Effector CD8-positive, alpha-beta T cell (primary cell): ENCODE data around the gene DIPK1B.

Source experiments
- DNase-seq: peaks from one replicate; lab custom pipeline; 2025; lab: John Stamatoyannopoulos, UW

Gene DIPK1B

DNA sequence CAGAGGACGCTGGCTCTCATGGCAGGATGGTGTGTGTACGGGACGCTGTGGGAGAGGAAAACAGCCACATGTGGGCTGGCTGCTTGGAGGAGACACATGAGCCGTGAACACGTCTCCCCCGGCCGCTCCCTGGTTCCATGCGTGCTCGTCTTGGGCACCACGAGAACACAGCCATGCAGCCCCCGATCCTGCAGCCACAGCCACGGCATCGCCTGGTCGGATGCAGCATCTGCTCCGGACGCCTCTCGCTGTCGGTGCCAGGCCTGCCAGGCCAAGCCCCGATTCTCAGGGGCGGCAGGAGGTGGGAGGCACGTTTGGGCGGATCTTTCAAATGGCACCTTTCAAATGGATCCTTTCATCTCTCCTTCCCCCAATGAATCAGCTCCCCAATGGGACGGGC lies 27.1 kb downstream of the DIPK1B start:
- DNase-seq = no peak

DNA sequence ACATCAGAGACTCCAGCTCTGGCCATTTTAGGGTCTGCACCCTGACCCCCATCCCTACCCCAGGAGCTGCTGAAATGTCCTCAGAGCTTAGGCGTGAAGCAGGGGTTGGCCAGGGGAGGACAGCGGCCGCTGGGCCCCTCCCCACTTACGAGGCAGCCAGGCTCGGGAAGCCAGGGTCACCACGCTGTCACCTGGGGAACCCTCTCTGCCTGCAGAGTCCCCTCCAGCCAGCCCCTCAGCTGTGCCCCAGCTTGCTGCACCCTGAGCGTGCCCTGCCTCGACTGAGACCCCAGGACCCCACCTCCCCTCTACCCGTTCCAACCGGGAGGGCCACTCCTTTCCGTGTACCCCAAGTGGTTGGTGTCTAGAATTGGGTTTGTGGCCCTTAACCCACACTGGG lies 27.7 kb downstream of the DIPK1B start:
- no peak for DNase-seq

- DNase-seq = no peak
Measured at GRCh38 chr9:136740491-136740890, 28.1 kb downstream of the DIPK1B start.

- no peak for DNase-seq
Measured at GRCh38 chr9:136740971-136741882, 28.9 kb downstream of the DIPK1B start.

GRCh38 chr9:136741883-136742571 lies 29.7 kb downstream of the DIPK1B start:
- no peak for DNase-seq

- DNase-seq = no peak
Measured at GRCh38 chr9:136742591-136743391, 30.4 kb downstream of the DIPK1B start, which contains the start of gene LCN10. TSS of gene LCN10 (minus strand) at chr9:136742940. CDS start at chr9:136742903, 37 bp downstream.

DNA sequence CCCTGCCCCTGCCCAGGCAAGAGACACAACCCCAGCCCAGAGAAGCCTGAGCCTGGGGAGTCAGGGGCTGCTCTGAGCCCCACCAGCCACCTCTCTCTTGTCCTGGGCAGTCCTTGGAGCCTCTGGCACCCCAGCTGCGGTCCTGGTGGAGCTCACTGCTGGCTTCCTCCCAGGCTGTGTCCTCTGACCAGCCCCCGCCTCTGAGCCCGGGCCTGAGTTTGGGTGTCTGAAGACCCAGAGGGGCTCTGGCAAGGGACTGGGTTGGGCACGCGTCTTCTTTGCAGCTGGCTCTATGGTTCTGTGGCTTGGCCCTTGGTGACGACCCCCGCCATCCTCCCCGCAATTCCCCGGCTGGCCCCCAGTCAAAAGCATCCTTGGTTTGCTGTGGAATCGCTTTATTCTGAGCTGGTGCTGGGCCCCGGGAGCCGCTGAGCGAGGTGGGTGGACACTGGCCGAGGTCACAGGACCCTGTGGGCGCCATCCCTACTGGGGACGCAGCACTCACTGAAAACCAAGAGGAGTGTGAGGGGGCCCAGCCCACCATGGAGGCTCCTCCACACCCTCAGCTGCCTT lies 31.4 kb downstream of the DIPK1B start:
- DNase-seq = no peak

GRCh38 chr9:136744773-136745172 lies 32.4 kb downstream of the DIPK1B start:
- DNase-seq = no peak

DNA sequence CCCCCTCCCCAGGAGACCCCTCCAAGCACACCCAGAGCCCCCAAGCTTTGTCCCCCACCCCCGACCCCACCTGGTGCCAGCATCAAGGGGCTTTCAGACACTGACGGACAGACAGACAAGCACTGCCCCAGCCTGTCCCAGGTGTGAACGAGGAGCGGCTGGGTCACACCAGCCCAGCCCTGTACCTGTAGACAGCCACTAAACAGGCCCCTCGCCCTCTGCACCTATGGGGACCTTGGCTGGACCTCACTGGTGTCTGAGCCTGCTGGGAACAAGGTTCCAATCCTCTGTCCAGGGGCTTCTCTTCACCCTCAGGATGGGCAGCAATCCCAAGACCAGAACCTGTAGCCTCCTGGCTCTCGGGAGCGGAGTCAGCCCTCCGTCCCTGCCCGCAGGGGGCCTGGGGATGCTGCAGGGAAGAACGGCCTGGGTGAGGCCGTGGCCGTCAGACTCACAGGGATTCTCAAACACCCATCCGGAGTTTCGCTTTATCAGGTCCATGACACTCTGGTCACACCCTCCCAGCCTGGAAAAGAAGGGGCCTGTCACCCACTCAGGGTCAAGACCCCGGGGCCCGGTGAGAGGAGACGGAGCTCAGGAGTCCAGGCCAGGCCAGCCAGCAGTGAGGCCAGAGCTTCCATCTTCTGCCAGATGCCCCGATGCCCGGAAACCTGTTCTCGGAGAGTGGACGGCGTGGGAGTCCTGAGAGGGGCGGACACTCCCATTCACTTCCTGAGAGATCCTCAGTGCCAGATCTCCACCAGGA lies 33.2 kb downstream of the DIPK1B start:
- no peak for DNase-seq

GRCh38 chr9:136746155-136746490 lies 33.8 kb downstream of the DIPK1B start:
- no peak for DNase-seq

DNA sequence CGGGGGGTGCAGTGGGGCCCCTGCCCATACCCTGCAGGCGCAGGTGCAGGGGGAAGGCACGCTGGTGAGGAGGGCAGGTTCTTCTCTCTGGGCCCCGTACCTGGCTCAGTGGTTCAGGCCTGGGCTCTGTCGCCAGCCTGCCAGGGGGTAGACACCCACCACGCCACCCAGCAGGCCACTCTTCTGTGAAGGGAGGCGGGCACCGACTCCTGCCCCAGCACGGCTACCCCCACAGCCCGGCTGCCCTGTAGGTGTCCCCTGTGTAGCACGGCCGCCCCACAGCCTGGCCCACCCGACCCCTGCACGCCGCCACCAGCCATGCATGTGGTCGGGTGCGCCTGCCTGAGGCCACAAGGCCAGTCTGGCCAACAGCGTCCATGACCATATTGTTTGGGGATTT lies 34.2 kb downstream of the DIPK1B start:
- DNase-seq = no peak

DNA sequence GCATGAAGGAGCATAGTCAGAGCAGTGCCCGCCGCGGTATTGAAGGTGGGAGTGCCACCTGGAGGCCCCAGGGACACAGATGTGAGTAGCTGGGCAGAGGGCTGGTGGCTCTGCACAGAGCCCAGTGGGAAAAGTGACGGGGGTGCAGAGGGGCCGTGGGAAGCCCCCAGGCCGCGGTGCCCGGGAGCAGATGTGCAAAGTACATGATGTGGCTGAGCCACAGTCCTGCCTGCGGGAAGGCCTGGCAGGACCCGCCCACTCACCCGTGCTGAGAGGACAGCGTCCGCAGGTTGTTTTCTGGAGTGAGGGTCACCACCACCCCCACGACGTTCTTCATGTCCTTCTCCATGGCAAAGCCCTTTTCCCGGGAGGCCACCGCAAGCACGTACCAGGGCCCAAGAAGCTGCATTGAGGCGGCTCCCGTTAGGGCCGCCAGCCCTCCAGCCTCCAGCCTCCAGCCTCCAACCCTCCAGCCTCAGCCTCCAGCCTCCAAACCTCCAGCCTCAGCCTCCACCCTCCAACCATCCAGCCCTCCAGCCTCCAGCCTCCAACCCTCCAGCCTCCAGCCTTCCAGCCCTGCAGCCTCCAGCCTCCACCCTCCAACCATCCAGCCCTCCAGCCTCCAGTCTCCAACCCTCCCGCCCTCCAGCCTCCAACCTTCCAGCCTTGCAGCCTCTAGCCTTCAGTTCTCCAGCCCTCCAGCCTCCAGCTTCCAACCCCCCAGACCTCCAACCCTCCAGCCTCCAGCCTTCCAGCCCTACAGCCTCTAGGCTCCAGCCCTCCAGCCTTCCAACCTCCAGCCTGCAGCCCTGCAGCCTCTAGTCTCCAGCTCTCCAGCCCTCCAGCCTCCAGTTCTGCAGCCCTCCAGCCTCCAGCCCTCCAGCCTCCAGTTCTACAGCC lies 35.0 kb downstream of the DIPK1B start:
- no peak for DNase-seq

DNA sequence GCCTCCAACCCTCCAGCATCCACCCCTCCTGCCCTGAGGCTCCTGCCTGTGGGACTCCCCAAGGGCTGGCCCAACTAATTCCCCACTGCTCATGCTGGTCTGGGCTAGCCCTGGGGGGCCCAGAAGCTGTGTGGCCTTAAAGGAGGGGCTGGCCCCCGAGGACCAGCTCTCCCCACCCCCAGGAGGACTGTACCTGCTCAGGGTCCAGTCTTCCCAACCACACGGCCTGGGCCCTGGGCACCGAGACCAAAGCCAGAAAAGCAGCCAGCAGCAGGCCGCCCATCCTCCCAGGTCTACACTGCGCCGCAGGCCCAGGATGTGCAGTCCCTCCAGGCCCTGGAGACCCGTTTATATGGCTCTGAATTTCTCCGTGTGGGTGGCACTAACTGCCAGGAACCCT lies 35.8 kb downstream of the DIPK1B start, which contains the start of gene LCN6:
TSS of gene LCN6 (minus strand) at position 325 of the 400 bp plus-strand sequence. CDS start at position 283, 42 bp downstream.
- DNase-seq = no peak

DNA sequence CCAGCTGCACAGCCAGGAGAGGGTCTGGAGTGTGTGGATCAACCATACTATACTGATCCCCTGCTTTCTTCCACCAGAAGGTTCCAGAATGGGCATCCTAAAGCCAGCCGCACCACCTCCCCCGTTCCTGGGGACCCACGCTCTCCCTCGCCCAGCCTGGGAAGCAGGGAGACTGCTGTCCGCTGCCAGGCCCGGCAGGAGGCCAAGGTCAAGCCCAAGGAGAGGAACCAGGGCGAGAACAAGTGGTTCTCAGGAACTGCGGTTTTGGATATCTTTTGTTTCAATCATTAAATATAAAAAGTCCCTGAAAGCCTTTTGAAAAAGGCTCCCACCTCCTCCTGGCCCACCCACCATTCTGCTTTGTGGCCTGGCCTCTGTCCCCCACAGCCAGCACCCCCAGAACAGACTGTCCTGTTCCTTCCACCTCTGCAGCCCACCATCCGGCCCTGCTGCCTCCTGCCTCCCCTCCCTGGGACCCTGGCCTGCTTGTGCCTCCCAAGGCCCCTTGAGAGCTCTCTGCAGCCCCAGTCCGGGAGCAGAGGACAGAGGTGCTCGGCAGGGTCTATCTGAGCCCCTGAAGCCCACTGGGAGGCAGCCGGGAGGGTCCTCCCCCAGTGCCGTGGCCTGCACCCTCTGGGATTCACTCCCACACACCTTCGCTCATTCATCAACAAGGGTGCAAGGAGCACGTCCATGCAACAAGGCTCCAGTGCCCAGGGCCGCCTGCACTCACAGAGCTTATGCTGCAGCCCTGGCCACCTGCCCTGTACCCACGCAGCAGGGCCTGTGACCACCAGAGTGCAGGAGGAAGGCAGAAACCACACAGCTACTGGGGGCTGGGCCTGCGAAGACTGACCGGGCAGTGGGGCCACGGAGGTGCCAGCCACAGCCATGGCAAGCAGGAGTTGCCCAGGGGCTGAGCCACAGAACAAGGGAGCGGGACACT lies 36.6 kb downstream of the DIPK1B start:
- DNase-seq = no peak

DNA sequence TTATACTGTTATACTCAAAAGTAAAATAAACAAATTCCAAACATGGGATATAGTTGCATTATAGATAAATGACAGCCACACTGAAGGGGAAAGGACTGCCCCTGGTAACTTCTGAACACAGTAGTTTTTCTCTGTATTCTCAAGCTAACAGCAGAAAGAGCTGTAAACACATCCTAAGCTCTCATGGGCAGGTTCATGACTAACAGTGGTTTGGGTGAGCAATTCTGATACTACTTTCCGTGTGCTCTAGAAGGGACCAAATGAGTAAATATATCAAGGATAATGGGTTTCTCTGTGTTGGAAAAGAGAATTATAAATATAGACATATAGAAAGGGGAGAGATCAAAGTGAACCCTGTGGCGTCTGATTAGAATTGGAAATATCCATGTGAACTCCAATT lies 38.2 kb downstream of the DIPK1B start:
- DNase-seq = no peak

DNA sequence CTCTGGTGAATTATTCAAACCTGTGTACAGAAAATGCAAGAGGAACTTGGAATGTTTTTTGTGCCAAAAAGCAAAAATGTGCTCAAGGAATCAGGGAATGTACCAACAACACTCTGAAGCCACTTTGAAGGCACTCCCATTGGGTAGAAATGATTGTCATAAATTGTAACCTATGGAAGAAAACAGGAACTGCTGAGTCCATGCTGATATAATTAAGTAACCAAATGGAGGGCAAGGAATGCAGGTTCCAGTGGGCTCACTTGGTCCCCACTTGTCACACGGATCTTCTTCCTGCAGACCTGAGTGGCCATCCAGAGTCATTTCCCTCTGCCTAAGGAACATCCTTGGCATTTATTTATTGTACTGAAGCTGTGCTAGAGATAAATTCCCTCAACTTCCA lies 38.9 kb downstream of the DIPK1B start:
- DNase-seq = no peak

DNA sequence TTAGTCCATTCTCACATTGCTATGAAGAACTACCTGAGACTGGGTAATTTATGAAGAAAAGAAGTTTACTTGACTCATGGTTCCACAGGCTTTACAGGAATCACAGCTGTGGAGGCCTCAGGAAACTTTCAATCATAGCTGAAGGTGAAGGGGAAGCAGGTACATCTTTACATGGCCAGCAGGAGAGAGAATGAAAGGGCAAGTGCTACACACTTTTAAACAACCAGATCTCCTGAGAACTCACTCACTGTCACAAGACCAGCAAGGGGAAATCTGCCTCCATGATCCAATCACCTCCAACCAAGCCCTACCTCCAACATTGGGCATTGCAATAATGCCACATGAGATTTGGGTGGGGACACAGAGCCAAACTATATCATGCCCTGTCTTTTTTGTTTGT lies 39.4 kb downstream of the DIPK1B start:
- DNase-seq = no peak

- DNase-seq = no peak
Measured at GRCh38 chr9:136753371-136754058, 41.1 kb downstream of the DIPK1B start.
